ACC112 (cell line): ENCODE measurements around the gene ZFP42.

ENCODE experiments used
- H2AFZ ChIP-seq: fragments of 200-600 bp; sonication (generic); one replicate; pipeline ENCODE4 v1.6.0; 2017; ENCODE audit warnings: antibody characterized with exemption, low read length; ENCODE audit not compliant: unreplicated experiment
- H3K27ac ChIP-seq: fragments of 200-600 bp; sonication (generic); 2 replicates; pipeline ENCODE4 v1.5.1; 2014; ENCODE audit warnings: low read depth, mild to moderate bottlenecking, antibody characterized with exemption, low read length, moderate library complexity
- H3K27me3 ChIP-seq: fragments of 200-600 bp; sonication (generic); 2 replicates; pipeline ENCODE4 v1.6.1; 2014; ENCODE audit warnings: mild to moderate bottlenecking, antibody characterized with exemption, low read length, moderate library complexity, mixed read lengths; ENCODE audit not compliant: insufficient read depth
- H3K36me3 ChIP-seq: fragments of 200-600 bp; sonication (generic); 2 replicates; pipeline ENCODE4 v1.6.1; 2016; ENCODE audit warnings: mild to moderate bottlenecking, antibody characterized with exemption, low read length, moderate library complexity, mixed read lengths; ENCODE audit not compliant: insufficient read depth
- H3K4me1 ChIP-seq: fragments of 200-600 bp; sonication (generic); one replicate; pipeline ENCODE4 v1.6.1; 2016; ENCODE audit warnings: low read length, mixed read lengths; ENCODE audit not compliant: insufficient read depth, unreplicated experiment, control insufficient read depth
- H3K4me3 ChIP-seq: fragments of 200-600 bp; sonication (generic); 2 replicates; pipeline ENCODE4 v1.5.1; 2014; ENCODE audit warnings: mild to moderate bottlenecking, low read depth, low read length
- H3K79me2 ChIP-seq: fragments of 200-600 bp; sonication (generic); one replicate; pipeline ENCODE4 v1.6.0; 2016; ENCODE audit warnings: low read length; ENCODE audit not compliant: control insufficient read depth, unreplicated experiment, insufficient read depth

Gene ZFP42

GRCh38 chr4:188021548-188022249 is 26.1 kb downstream of the ZFP42 start:
- H3K36me3 ChIP-seq: no peaks in the 10 kb centered on the region
- H3K27me3 ChIP-seq: no peaks in the 10 kb centered on the region
- H3K4me3 ChIP-seq: no peak overlapping the region
- H3K4me1 ChIP-seq: no peaks in the 10 kb centered on the region
- H3K79me2 ChIP-seq: no peaks in the 10 kb centered on the region
- H2AFZ ChIP-seq: no peak overlapping the region
- H3K27ac ChIP-seq: no peak overlapping the region

- H3K27me3 ChIP-seq: no peaks in the 10 kb centered on the region
- H3K4me1 ChIP-seq: no peaks in the 10 kb centered on the region
- no peak overlapping the region for H2AFZ ChIP-seq
- no peak overlapping the region for H3K4me3 ChIP-seq
- no peaks in the 10 kb centered on the region for H3K36me3 ChIP-seq
- no peaks in the 10 kb centered on the region for H3K79me2 ChIP-seq
- H3K27ac ChIP-seq: no peak overlapping the region
Measured at GRCh38 chr4:188023682-188024081, 28.1 kb downstream of the ZFP42 start.

GRCh38 chr4:188025476-188025875 is 29.9 kb downstream of the ZFP42 start:
- Histone ChIP-seq H2AFZ (no peak overlapping the region), H3K27ac (no peak overlapping the region), H3K4me1 (no peaks in the 10 kb centered on the region), H3K27me3 (no peaks in the 10 kb centered on the region), H3K4me3 (no peak overlapping the region), H3K36me3 (no peaks in the 10 kb centered on the region), H3K79me2 (no peaks in the 10 kb centered on the region)

GRCh38 chr4:188029114-188029513 is 33.5 kb downstream of the ZFP42 start:
- Histone ChIP-seq H3K79me2 (no peaks in the 10 kb centered on the region), H3K27ac (no peak overlapping the region), H3K27me3 (no peaks in the 10 kb centered on the region), H3K36me3 (no peaks in the 10 kb centered on the region), H2AFZ (no peak overlapping the region), H3K4me3 (no peak overlapping the region), H3K4me1 (no peaks in the 10 kb centered on the region)

- Histone ChIP-seq H3K27ac (no peak overlapping the region), H3K4me3 (no peak overlapping the region), H3K36me3 (no peaks in the 10 kb centered on the region), H2AFZ (no peak overlapping the region), H3K4me1 (no peaks in the 10 kb centered on the region), H3K27me3 (no peaks in the 10 kb centered on the region), H3K79me2 (no peaks in the 10 kb centered on the region)
Measured at GRCh38 chr4:188030401-188030800, 34.8 kb downstream of the ZFP42 start.

GRCh38 chr4:188031751-188032150 is 36.2 kb downstream of the ZFP42 start:
- Histone ChIP-seq H2AFZ (no peak overlapping the region), H3K27me3 (no peaks in the 10 kb centered on the region), H3K4me1 (no peaks in the 10 kb centered on the region), H3K79me2 (no peaks in the 10 kb centered on the region), H3K27ac (no peak overlapping the region), H3K36me3 (no peaks in the 10 kb centered on the region), H3K4me3 (no peak overlapping the region)

GRCh38 chr4:188032170-188032569 is 36.6 kb downstream of the ZFP42 start:
- Histone ChIP-seq H3K79me2 (no peaks in the 10 kb centered on the region), H2AFZ (no peak overlapping the region), H3K4me3 (no peak overlapping the region), H3K27me3 (no peaks in the 10 kb centered on the region), H3K36me3 (no peaks in the 10 kb centered on the region), H3K27ac (no peak overlapping the region), H3K4me1 (no peaks in the 10 kb centered on the region)

GRCh38 chr4:188032583-188032982 is 37.0 kb downstream of the ZFP42 start:
- Histone ChIP-seq H3K36me3 (no peaks in the 10 kb centered on the region), H3K79me2 (no peaks in the 10 kb centered on the region), H3K4me1 (no peaks in the 10 kb centered on the region), H2AFZ (no peak overlapping the region), H3K27ac (no peak overlapping the region), H3K27me3 (no peaks in the 10 kb centered on the region), H3K4me3 (no peak overlapping the region)

- H3K4me3 ChIP-seq: no peak overlapping the region
- no peaks in the 10 kb centered on the region for H3K36me3 ChIP-seq
- no peak overlapping the region for H3K27ac ChIP-seq
- no peak overlapping the region for H2AFZ ChIP-seq
- H3K27me3 ChIP-seq: no peaks in the 10 kb centered on the region
- H3K4me1 ChIP-seq: no peaks in the 10 kb centered on the region
- no peaks in the 10 kb centered on the region for H3K79me2 ChIP-seq
Measured at GRCh38 chr4:188037003-188037713, 41.6 kb downstream of the ZFP42 start.

- Histone ChIP-seq H3K36me3 (no peaks in the 10 kb centered on the region), H3K4me1 (no peaks in the 10 kb centered on the region), H3K27me3 (no peaks in the 10 kb centered on the region), H3K79me2 (no peaks in the 10 kb centered on the region), H2AFZ (no peak overlapping the region), H3K4me3 (no peak overlapping the region), H3K27ac (no peak overlapping the region)
Measured at GRCh38 chr4:188041721-188042120, 46.1 kb downstream of the ZFP42 start.

GRCh38 chr4:188042191-188042590 is 46.6 kb downstream of the ZFP42 start:
- Histone ChIP-seq H2AFZ (no peak overlapping the region), H3K4me3 (no peak overlapping the region), H3K79me2 (no peaks in the 10 kb centered on the region), H3K4me1 (no peaks in the 10 kb centered on the region), H3K36me3 (no peaks in the 10 kb centered on the region), H3K27ac (no peak overlapping the region), H3K27me3 (no peaks in the 10 kb centered on the region)
